ENCODE measurements around the gene CADM1. TPM values are rescaled to one million over a fixed set of nuclear protein-coding genes. Genes with fewer than 3 reads are reported as not detected.

The CADM1 gene
- total RNA-seq, 1 experiment from 2014 or later, result 534 TPM

- Histone ChIP-seq H3K27me3 (replicated peaks; ENCODE audit: control insufficient read depth, insufficient read depth, low read length) (no peaks in the 10 kb centered on the region), H3K36me3 (ENCODE audit: control insufficient read depth, insufficient read depth, low read length) (no peaks in the 10 kb centered on the region), H3K9me3 (no peaks in the 10 kb centered on the region), H3K4me3 (ENCODE audit: low read depth, low read length) (no peak overlapping the region), H3K4me1 (0 out of 2 replicates have a peak, but pooled peaks cover 4% of the 10 kb centered on the region)
- Mint-ChIP-seq H3K27me3 (ENCODE audit: insufficient read depth, unreplicated experiment) (no peaks in the 10 kb centered on the region), H3K9me3 (ENCODE audit: unreplicated experiment) (no peaks in the 10 kb centered on the region), H3K4me3 (ENCODE audit: unreplicated experiment) (no peak overlapping the region), H3K36me3 (ENCODE audit: insufficient read depth, unreplicated experiment) (peaks cover 74% of the 10 kb centered on the region), H3K27ac (ENCODE audit: unreplicated experiment) (no peak overlapping the region), H3K4me1 (ENCODE audit: low read depth, unreplicated experiment) (peaks cover 12% of the 10 kb centered on the region)
- no TSS peak for BruUV-seq (replicated peaks)
- CTCF ChIA-PET, result interaction anchor here (0.6 kb wide), 1 partner anchor 30 kb away, joined by 4 read pairs; no protein-coding TSS in a partner anchor
- DNase-seq, result no peak
- POLR2A ChIA-PET, result no interaction called here
- intact Hi-C loops (cut with micrococcal nuclease; ENCODE audit: unreplicated experiment), result no loop called here
- TF ChIP-seq CTCF (IDR thresholded peaks at IDR 0.05; ENCODE audit: insufficient read depth in 1 of 2, low read depth in 1 of 2, low read length in 1 of 2, severe bottlenecking in 1 of 2, unreplicated experiment in 1 of 2), result no peak
Measured at GRCh38 chr11:115207916-115208315, 296.3 kb downstream of the CADM1 start.

GRCh38 chr11:115207166-115207591 is 297.0 kb downstream of the CADM1 start:
- no peak overlapping the region for H3K4me3 ChIP-seq (ENCODE audit: low read depth, low read length)
- H3K27ac Mint-ChIP-seq (ENCODE audit: unreplicated experiment), result no peak overlapping the region
- H3K27me3 Mint-ChIP-seq (ENCODE audit: insufficient read depth, unreplicated experiment), result no peaks in the 10 kb centered on the region
- no peak for DNase-seq
- no peaks in the 10 kb centered on the region for H3K9me3 Mint-ChIP-seq (ENCODE audit: unreplicated experiment)
- no peaks in the 10 kb centered on the region for H3K27me3 ChIP-seq (replicated peaks; ENCODE audit: control insufficient read depth, insufficient read depth, low read length)
- 0 out of 2 replicates have a peak, but pooled peaks cover 4% of the 10 kb centered on the region for H3K4me1 ChIP-seq
- ChIA-PET POLR2A (interaction anchor here (0.7 kb wide), 1 partner anchor 21 kb away, joined by 7 read pairs; no protein-coding TSS in a partner anchor), CTCF (interaction anchor here (0.7 kb wide), 1 partner anchor 72 kb away, joined by 3 read pairs; no protein-coding TSS in a partner anchor)
- H3K36me3 ChIP-seq (ENCODE audit: control insufficient read depth, insufficient read depth, low read length), result no peaks in the 10 kb centered on the region
- peaks cover 70% of the 10 kb centered on the region for H3K36me3 Mint-ChIP-seq (ENCODE audit: insufficient read depth, unreplicated experiment)
- H3K9me3 ChIP-seq, result no peaks in the 10 kb centered on the region
- no TSS peak for BruUV-seq (replicated peaks)
- intact Hi-C loops (cut with micrococcal nuclease; ENCODE audit: unreplicated experiment), result no loop called here
- peaks cover 12% of the 10 kb centered on the region for H3K4me1 Mint-ChIP-seq (ENCODE audit: low read depth, unreplicated experiment)
- no peak overlapping the region for H3K4me3 Mint-ChIP-seq (ENCODE audit: unreplicated experiment)
- no peak for TF ChIP-seq CTCF (IDR thresholded peaks at IDR 0.05; ENCODE audit: insufficient read depth in 1 of 2, low read depth in 1 of 2, low read length in 1 of 2, severe bottlenecking in 1 of 2, unreplicated experiment in 1 of 2)

- no TSS peak for BruUV-seq (replicated peaks)
- intact Hi-C loops (cut with micrococcal nuclease; ENCODE audit: unreplicated experiment), result no loop called here
- POLR2A ChIA-PET, result interaction anchor here (0.6 kb wide), 1 partner anchor 18 kb away, joined by 9 read pairs; no protein-coding TSS in a partner anchor
- DNase-seq, result no peak
- Mint-ChIP-seq H3K4me1 (ENCODE audit: low read depth, unreplicated experiment) (peaks cover 12% of the 10 kb centered on the region), H3K9me3 (ENCODE audit: unreplicated experiment) (no peaks in the 10 kb centered on the region), H3K36me3 (ENCODE audit: insufficient read depth, unreplicated experiment) (peaks cover 63% of the 10 kb centered on the region), H3K27ac (ENCODE audit: unreplicated experiment) (no peak overlapping the region), H3K27me3 (ENCODE audit: insufficient read depth, unreplicated experiment) (no peaks in the 10 kb centered on the region), H3K4me3 (ENCODE audit: unreplicated experiment) (no peak overlapping the region)
- Histone ChIP-seq H3K27me3 (replicated peaks; ENCODE audit: control insufficient read depth, insufficient read depth, low read length) (no peaks in the 10 kb centered on the region), H3K4me1 (0 out of 2 replicates have a peak, but pooled peaks cover 4% of the 10 kb centered on the region), H3K4me3 (ENCODE audit: low read depth, low read length) (no peak overlapping the region), H3K36me3 (ENCODE audit: control insufficient read depth, insufficient read depth, low read length) (no peaks in the 10 kb centered on the region), H3K9me3 (no peaks in the 10 kb centered on the region)
- no peak for TF ChIP-seq CTCF (IDR thresholded peaks at IDR 0.05; ENCODE audit: insufficient read depth in 1 of 2, low read depth in 1 of 2, low read length in 1 of 2, severe bottlenecking in 1 of 2, unreplicated experiment in 1 of 2)
- CTCF ChIA-PET, result no interaction called here
Measured at GRCh38 chr11:115206365-115207022, 297.7 kb downstream of the CADM1 start.

Measured in Caco-2 (cell line).